Measurements from ENCODE around the gene JARID2. TPM values are rescaled to one million over a fixed set of nuclear protein-coding genes. Genes with fewer than 3 reads are reported as not detected.

Gene JARID2
- total and polyA plus RNA-seq, 9 of the 15 experiments (the other 6 are each of a cell fraction or from before 2014, with no cell fraction given), result 5.0 to 29.0 (median 15.6) TPM

DNA sequence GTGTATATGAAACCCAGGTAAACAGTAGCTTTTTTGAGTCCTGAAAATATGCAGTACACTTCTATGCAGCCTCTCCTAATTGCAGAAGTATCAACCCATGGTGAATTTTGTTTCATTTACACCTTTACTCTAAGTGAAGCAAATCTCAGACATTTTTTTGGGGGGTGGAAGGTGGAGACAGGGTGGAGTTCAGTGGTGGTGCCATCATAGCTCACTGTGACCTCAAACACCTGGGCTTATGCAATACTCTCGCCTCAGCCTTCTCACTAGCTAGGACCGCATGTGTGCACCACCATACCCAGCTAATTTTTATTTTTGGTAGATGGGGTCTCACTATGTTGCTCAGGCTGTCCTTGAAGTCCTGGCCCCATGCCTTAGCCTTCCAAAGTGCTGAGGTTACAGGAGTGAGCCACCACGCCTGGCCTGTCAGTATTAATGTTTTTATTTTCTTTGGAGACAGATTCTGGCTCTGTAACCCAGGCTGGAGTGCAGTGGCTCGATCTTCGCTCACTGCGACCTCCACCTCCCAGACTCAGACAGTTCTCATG lies 80.3 kb downstream of the JARID2 start:
- peaks cover 94% of the 10 kb centered on the region for H3K79me2 ChIP-seq (ENCODE audit: control insufficient read depth, insufficient read depth, low read length)
- FAIRE-seq (no peak), ATAC-seq (no peak), DNase-seq (ENCODE audit: extremely low read depth in 1 of 4, low spot score in 3 of 4) (no peak)
- H3K4me1 ChIP-seq (replicated peaks in 1 of 2; ENCODE audit: control insufficient read depth in 2 of 2, insufficient read depth in 2 of 2, low read length in 2 of 2), result peaks cover 12 to 33% of the 10 kb centered on the region in 2 experiments
- no peak overlapping the region for H2AFZ ChIP-seq (ENCODE audit: low read depth, low read length)
- no peak overlapping the region for H3K27ac ChIP-seq (ENCODE audit: extremely low read depth, low read depth, low read length)
- H4K20me1 ChIP-seq (replicated peaks; ENCODE audit: control insufficient read depth, insufficient read depth, low read length), result peaks cover 34% of the 10 kb centered on the region
- H3K9me3 ChIP-seq (replicated peaks; ENCODE audit: control insufficient read depth, insufficient read depth, low read depth, low read length), result no peaks in the 10 kb centered on the region
- no peaks in the 10 kb centered on the region for H3K9me1 ChIP-seq (ENCODE audit: control insufficient read depth, insufficient read depth, low read length)
- POLR2A ChIA-PET, result interaction anchor here (0.6 to 1.0 kb wide), 2 partner anchors 8 to 22 kb away, joined by 3 to 4 read pairs; no protein-coding TSS in a partner anchor
- H3K27me3 ChIP-seq (ENCODE audit: control insufficient read depth in 2 of 2, insufficient read depth in 2 of 2, low read length in 2 of 2), result no peaks in the 10 kb centered on the region
- intact Hi-C loops (cut with micrococcal nuclease), result loop anchor here (10.0 kb wide), 1 partner anchor 119 kb away; no protein-coding TSS in a partner anchor
- H3K4me2 ChIP-seq (ENCODE audit: insufficient read depth, low read length), result no peak overlapping the region
- TF ChIP-seq DPF2 (IDR thresholded peaks at IDR 0.05) (no peak), CEBPB (tag; IDR thresholded peaks at IDR 0.05) (peak; percentile 29; the same call in 1 of the 2 replicates)
- in situ Hi-C loops (cut with MboI), result no loop called here
- 85% methylated on average over 6 of the region's 6 CpGs for WGBS (ENCODE audit: insufficient coverage, low coverage, missing lambda C conversion rate)
- H3K9ac ChIP-seq (ENCODE audit: insufficient read depth in 1 of 2, low read depth in 2 of 2, low read length in 2 of 2), result peak overlapping the region in 1 of 2 experiments; percentile 32; a peak in 1 of 4 replicates
- no peak overlapping the region for H3K4me3 ChIP-seq
- BruUV-seq (replicated peaks), result no TSS peak
- H3K36me3 ChIP-seq (ENCODE audit: control insufficient read depth, insufficient read depth, low read length), result 0 out of 3 replicates have a peak, but pooled peaks cover 5% of the 10 kb centered on the region
- CTCF ChIA-PET (ENCODE audit: low intra/inter-chr PET ratio), result no interaction called here

DNA sequence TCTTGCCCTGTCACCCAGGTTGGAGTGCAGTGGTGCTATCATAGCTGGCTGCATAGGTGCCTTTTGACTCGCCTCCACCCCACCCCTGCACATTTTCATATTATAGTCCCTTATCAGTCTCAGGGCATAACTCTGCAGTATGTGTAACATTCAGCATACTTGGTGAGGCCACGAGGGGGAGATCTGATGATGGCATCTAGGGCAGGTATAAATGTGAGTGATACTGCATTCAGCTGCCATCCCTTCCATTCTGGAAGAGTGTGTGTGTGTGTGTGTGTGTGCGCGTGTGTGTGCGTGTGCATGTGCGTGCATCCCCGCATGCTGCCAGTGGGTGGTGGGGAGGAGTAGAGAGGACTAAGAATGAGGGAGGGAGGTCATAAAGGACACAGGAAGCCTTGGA lies 81.4 kb downstream of the JARID2 start:
- in situ Hi-C loops (cut with MboI), result no loop called here
- POLR2A ChIA-PET, result interaction anchor here (0.6 to 1.0 kb wide), 5 partner anchors 9 to 287 kb away, joined by 3 to 4 read pairs (median 4); no protein-coding TSS in a partner anchor
- 0 out of 3 replicates have a peak, but pooled peaks cover 5% of the 10 kb centered on the region for H3K36me3 ChIP-seq (ENCODE audit: control insufficient read depth, insufficient read depth, low read length)
- peaks cover 38% of the 10 kb centered on the region for H4K20me1 ChIP-seq (replicated peaks; ENCODE audit: control insufficient read depth, insufficient read depth, low read length)
- no peak overlapping the region for H3K4me3 ChIP-seq
- H3K79me2 ChIP-seq (ENCODE audit: control insufficient read depth, insufficient read depth, low read length), result peaks cover 95% of the 10 kb centered on the region
- no peak overlapping the region; a peak in 1 of 4 replicates for H3K9ac ChIP-seq (ENCODE audit: insufficient read depth in 1 of 2, low read depth in 2 of 2, low read length in 2 of 2)
- no peaks in the 10 kb centered on the region for H3K9me1 ChIP-seq (ENCODE audit: control insufficient read depth, insufficient read depth, low read length)
- intact Hi-C loops (cut with micrococcal nuclease), result loop anchor here (10.0 kb wide), 1 partner anchor 118 kb away; no protein-coding TSS in a partner anchor
- no peaks in the 10 kb centered on the region for H3K27me3 ChIP-seq (ENCODE audit: control insufficient read depth in 2 of 2, insufficient read depth in 2 of 2, low read length in 2 of 2)
- H3K9me3 ChIP-seq (replicated peaks; ENCODE audit: control insufficient read depth, insufficient read depth, low read depth, low read length), result no peaks in the 10 kb centered on the region
- no peak overlapping the region for H2AFZ ChIP-seq (ENCODE audit: low read depth, low read length)
- H3K4me2 ChIP-seq (ENCODE audit: insufficient read depth, low read length), result peak overlapping the region; percentile 54
- DNase-seq (ENCODE audit: extremely low read depth in 1 of 4, low spot score in 3 of 4) (peak; percentile 57 to 78 (median 70)), ATAC-seq (peak; percentile 88), FAIRE-seq (peak; percentile 77)
- 26% methylated on average over 7 of the region's 7 CpGs for WGBS (ENCODE audit: insufficient coverage, low coverage, missing lambda C conversion rate)
- H3K27ac ChIP-seq (ENCODE audit: extremely low read depth, low read depth, low read length), result no peak overlapping the region
- CTCF ChIA-PET (ENCODE audit: low intra/inter-chr PET ratio), result no interaction called here
- no TSS peak for BruUV-seq (replicated peaks)
- peaks cover 12 to 33% of the 10 kb centered on the region in 2 experiments for H3K4me1 ChIP-seq (replicated peaks in 1 of 2; ENCODE audit: control insufficient read depth in 2 of 2, insufficient read depth in 2 of 2, low read length in 2 of 2)
- peak; percentile 61; the same call in 1 of the 2 replicates for TF ChIP-seq MTA3 (IDR thresholded peaks at IDR 0.05; ENCODE audit: borderline replicate concordance)
- TF ChIP-seq, protein P1, sequence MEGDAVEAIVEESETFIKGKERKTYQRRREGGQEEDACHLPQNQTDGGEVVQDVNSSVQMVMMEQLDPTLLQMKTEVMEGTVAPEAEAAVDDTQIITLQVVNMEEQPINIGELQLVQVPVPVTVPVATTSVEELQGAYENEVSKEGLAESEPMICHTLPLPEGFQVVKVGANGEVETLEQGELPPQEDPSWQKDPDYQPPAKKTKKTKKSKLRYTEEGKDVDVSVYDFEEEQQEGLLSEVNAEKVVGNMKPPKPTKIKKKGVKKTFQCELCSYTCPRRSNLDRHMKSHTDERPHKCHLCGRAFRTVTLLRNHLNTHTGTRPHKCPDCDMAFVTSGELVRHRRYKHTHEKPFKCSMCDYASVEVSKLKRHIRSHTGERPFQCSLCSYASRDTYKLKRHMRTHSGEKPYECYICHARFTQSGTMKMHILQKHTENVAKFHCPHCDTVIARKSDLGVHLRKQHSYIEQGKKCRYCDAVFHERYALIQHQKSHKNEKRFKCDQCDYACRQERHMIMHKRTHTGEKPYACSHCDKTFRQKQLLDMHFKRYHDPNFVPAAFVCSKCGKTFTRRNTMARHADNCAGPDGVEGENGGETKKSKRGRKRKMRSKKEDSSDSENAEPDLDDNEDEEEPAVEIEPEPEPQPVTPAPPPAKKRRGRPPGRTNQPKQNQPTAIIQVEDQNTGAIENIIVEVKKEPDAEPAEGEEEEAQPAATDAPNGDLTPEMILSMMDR (IDR thresholded peaks at IDR 0.05 in 2 of 3, conservative IDR thresholded peaks at IDR 0.05 in 1 of 3; ENCODE audit: insufficient read depth in 2 of 3, low read depth in 1 of 3, low read length in 3 of 3), result peak; percentile 44 to 65 (median 56); a peak in 5 of 6 replicates
- TF ChIP-seq MYC (IDR thresholded peaks at IDR 0.05; ENCODE audit: low read depth, low read length), result peak; percentile 65
- no peak for TF ChIP-seq MYC (CRISPR knock-in tag; IDR thresholded peaks at IDR 0.05; ENCODE audit: borderline replicate concordance, low read depth)
- TF ChIP-seq ETV5 (CRISPR knock-in tag; IDR thresholded peaks at IDR 0.05; ENCODE audit: low read depth), result no peak
- TF ChIP-seq CCNT2 (IDR thresholded peaks at IDR 0.05; ENCODE audit: borderline replicate concordance, extremely low read depth, insufficient read length, low read depth, low read length), result no peak
- peak; percentile 82 for TF ChIP-seq MYNN (IDR thresholded peaks at IDR 0.05)
- TF ChIP-seq MYNN (CRISPR knock-in tag; IDR thresholded peaks at IDR 0.05), result no peak
- TF ChIP-seq HDAC3 (IDR thresholded peaks at IDR 0.05; ENCODE audit: borderline replicate concordance, partially characterized antibody), result no peak
- TF ChIP-seq BCOR (IDR thresholded peaks at IDR 0.05), result 0 out of 2 replicates have a peak, but pooled peaks have one; percentile 14
- 0 out of 4 replicates have a peak, but pooled peaks of 1 of the 2 experiments have one; percentile 26 for TF ChIP-seq MAZ (CRISPR knock-in tag; conservative IDR thresholded peaks at IDR 0.05 in 1 of 2, IDR thresholded peaks at IDR 0.05 in 1 of 2)

Measured in K562 (cell line).